Measurements from ENCODE around the gene L3HYPDH.

The L3HYPDH gene

GRCh38 chr14:59474172-59474571 is 10.0 kb downstream of the L3HYPDH start:
- peaks cover 23% of the 10 kb centered on the region; the same call in 1 of the 2 replicates for H3K36me3 ChIP-seq (ENCODE audit: insufficient read depth, low read length)
- H3K9me3 ChIP-seq (ENCODE audit: insufficient read depth, low read length, severe bottlenecking): no peaks in the 10 kb centered on the region
- H4K20me1 ChIP-seq (ENCODE audit: insufficient read depth, low read length): no peaks in the 10 kb centered on the region
- H3K27me3 ChIP-seq (ENCODE audit: insufficient read depth, low read length, poor library complexity): no peaks in the 10 kb centered on the region
- TF ChIP-seq CTCF (IDR thresholded peaks at IDR 0.05; ENCODE audit: borderline replicate concordance, extremely low read depth, low read length, poor library complexity, severe bottlenecking) (no peak), EZH2 (IDR thresholded peaks at IDR 0.05; ENCODE audit: borderline replicate concordance, low read depth, low read length, severe bottlenecking) (no peak)
- no peaks in the 10 kb centered on the region for H3K79me2 ChIP-seq (ENCODE audit: insufficient read depth, low read length)
- no peak for DNase-seq
- no peak overlapping the region for H3K4me2 ChIP-seq (ENCODE audit: insufficient read depth, low read length)
- H3K27ac ChIP-seq (ENCODE audit: low read length): no peak overlapping the region
- no peak for ATAC-seq (ENCODE audit: insufficient read depth, low read depth)
- no peak overlapping the region for H3K4me3 ChIP-seq (ENCODE audit: low read depth in 1 of 2, low read length in 2 of 2)
- H2AFZ ChIP-seq (ENCODE audit: low read depth, low read length): no peak overlapping the region
- H3K4me1 ChIP-seq (ENCODE audit: insufficient read depth, low read length): no peaks in the 10 kb centered on the region
- no peak overlapping the region for H3K9ac ChIP-seq (ENCODE audit: low read depth, low read length)

- TF ChIP-seq CTCF (IDR thresholded peaks at IDR 0.05; ENCODE audit: borderline replicate concordance, extremely low read depth, low read length, poor library complexity, severe bottlenecking): no peak
- TF ChIP-seq EZH2 (IDR thresholded peaks at IDR 0.05; ENCODE audit: borderline replicate concordance, low read depth, low read length, severe bottlenecking): no peak
- Histone ChIP-seq H3K36me3 (ENCODE audit: insufficient read depth, low read length) (peaks cover 19% of the 10 kb centered on the region), H3K27ac (ENCODE audit: low read length) (no peak within 1 kb of the TSS), H3K4me1 (ENCODE audit: insufficient read depth, low read length) (no peaks in the 10 kb centered on the region), H3K4me3 (ENCODE audit: low read depth in 1 of 2, low read length in 2 of 2) (no peak within 1 kb of the TSS), H3K9ac (ENCODE audit: low read depth, low read length) (no peak within 1 kb of the TSS), H3K4me2 (ENCODE audit: insufficient read depth, low read length) (no peak within 1 kb of the TSS), H3K27me3 (ENCODE audit: insufficient read depth, low read length, poor library complexity) (no peaks in the 10 kb centered on the region), H2AFZ (ENCODE audit: low read depth, low read length) (no peak within 1 kb of the TSS), H3K9me3 (ENCODE audit: insufficient read depth, low read length, severe bottlenecking) (no peaks in the 10 kb centered on the region), H4K20me1 (ENCODE audit: insufficient read depth, low read length) (no peaks in the 10 kb centered on the region), H3K79me2 (ENCODE audit: insufficient read depth, low read length) (no peaks in the 10 kb centered on the region)
- ATAC-seq (ENCODE audit: insufficient read depth, low read depth) (no peak), DNase-seq (no peak)
These were observed 18.7 kb downstream of the L3HYPDH start, which contains the start of gene GPR135 for GRCh38 chr14:59465316-59466135. TSS of gene GPR135 (minus strand) at chr14:59465380. CDS start at chr14:59465226, 154 bp downstream.

- Histone ChIP-seq H3K27ac (ENCODE audit: low read length) (no peak overlapping the region), H3K9ac (ENCODE audit: low read depth, low read length) (no peak overlapping the region), H3K27me3 (ENCODE audit: insufficient read depth, low read length, poor library complexity) (no peaks in the 10 kb centered on the region), H3K9me3 (ENCODE audit: insufficient read depth, low read length, severe bottlenecking) (no peaks in the 10 kb centered on the region), H3K79me2 (ENCODE audit: insufficient read depth, low read length) (no peaks in the 10 kb centered on the region), H4K20me1 (ENCODE audit: insufficient read depth, low read length) (no peaks in the 10 kb centered on the region), H3K4me3 (ENCODE audit: low read depth in 1 of 2, low read length in 2 of 2) (no peak overlapping the region), H3K36me3 (ENCODE audit: insufficient read depth, low read length) (peaks cover 19% of the 10 kb centered on the region), H3K4me1 (ENCODE audit: insufficient read depth, low read length) (no peaks in the 10 kb centered on the region), H2AFZ (ENCODE audit: low read depth, low read length) (no peak overlapping the region), H3K4me2 (ENCODE audit: insufficient read depth, low read length) (no peak overlapping the region)
- ATAC-seq (ENCODE audit: insufficient read depth, low read depth): no peak
- no peak for DNase-seq
- TF ChIP-seq EZH2 (IDR thresholded peaks at IDR 0.05; ENCODE audit: borderline replicate concordance, low read depth, low read length, severe bottlenecking) (no peak), CTCF (IDR thresholded peaks at IDR 0.05; ENCODE audit: borderline replicate concordance, extremely low read depth, low read length, poor library complexity, severe bottlenecking) (no peak)
These were observed 19.5 kb downstream of the L3HYPDH start for GRCh38 chr14:59464486-59465315.
